ENCODE results near the gene RAB11FIP4. TPM values are rescaled to one million over a fixed set of nuclear protein-coding genes. Genes with fewer than 3 reads are reported as not detected.

The RAB11FIP4 gene
- total RNA-seq, 3 donors from 2014 or later: 9.9 to 11.0 (median 10.8) TPM

DNA sequence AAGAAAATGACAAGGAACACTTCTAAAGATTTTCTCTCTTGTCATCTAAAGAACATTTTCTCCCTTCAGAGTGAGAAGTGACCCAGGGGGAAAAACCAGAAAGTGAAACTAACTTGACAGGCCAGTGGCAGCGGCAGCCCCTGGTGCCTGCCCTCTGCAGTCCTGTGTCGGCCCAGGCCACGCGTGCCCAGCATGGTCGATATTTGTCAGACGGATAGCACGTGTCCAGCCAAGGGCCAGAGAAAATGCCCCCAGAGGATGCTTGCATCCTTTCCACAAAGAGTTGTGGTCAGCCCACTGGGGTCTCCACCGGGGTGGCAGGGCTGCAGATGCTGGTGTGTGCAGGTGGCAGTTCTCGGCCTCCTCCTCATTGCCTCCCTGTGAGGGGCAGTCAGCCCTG lies 176.6 kb downstream of the RAB11FIP4 start:
- Mint-ChIP-seq H3K4me1 (ENCODE audit: low read depth) (no peaks in the 10 kb centered on the region), H3K9me3 (no peaks in the 10 kb centered on the region), H3K4me3 (no peak overlapping the region), H3K36me3 (ENCODE audit: insufficient read depth) (no peaks in the 10 kb centered on the region), H3K27me3 (ENCODE audit: low read depth) (no peaks in the 10 kb centered on the region)
- DNase-seq: no peak
- ATAC-seq: no peak

DNA sequence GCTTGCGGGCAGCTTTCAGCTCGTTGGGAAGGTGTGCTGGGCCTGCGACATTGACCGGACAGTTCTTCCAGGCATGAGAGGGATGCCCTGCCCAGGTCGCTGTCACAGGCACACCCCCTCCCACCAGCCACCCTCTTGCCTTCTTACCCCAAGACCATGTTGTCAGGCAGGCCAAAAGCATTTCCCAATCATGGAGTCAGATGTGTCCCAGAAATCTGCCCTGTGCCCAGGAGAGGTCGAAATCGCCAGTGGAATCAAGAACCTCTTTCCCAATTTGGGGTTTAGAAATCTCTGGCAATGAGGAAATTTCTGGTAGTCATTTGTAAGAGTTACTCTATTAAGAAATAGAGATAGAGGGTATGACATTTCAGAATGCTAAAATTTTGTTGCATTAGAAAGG lies 177.1 kb downstream of the RAB11FIP4 start:
- no peak overlapping the region for H3K4me3 Mint-ChIP-seq
- ATAC-seq (no peak), DNase-seq (no peak)
- no peaks in the 10 kb centered on the region for H3K4me1 Mint-ChIP-seq (ENCODE audit: low read depth)
- no peaks in the 10 kb centered on the region for H3K27me3 Mint-ChIP-seq (ENCODE audit: low read depth)
- H3K9me3 Mint-ChIP-seq: no peaks in the 10 kb centered on the region
- no peaks in the 10 kb centered on the region for H3K36me3 Mint-ChIP-seq (ENCODE audit: insufficient read depth)

DNA sequence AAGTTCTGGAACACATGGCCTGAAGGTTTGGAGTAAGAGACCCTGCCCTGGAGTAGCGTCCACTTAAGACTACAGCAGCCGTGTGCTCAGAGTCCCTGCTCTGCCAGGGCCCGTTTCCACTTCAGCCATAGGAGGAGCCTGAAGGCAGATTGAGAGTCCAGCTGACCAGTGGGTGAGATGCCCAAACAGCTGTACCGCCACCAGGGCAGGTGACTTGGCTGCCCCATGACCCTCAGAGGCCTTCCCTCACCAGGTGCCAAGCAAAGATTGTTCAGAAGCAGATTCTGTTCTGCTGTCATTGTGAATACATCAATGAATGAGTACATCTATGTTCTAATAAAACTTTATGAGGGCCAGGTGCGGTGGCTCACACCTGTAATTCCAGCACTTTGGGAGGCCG lies 178.8 kb downstream of the RAB11FIP4 start:
- Mint-ChIP-seq H3K27me3 (ENCODE audit: low read depth) (no peaks in the 10 kb centered on the region), H3K36me3 (ENCODE audit: insufficient read depth) (no peaks in the 10 kb centered on the region), H3K9me3 (no peaks in the 10 kb centered on the region), H3K4me1 (ENCODE audit: low read depth) (no peaks in the 10 kb centered on the region), H3K4me3 (no peak overlapping the region)
- ATAC-seq (no peak), DNase-seq (no peak)

DNA sequence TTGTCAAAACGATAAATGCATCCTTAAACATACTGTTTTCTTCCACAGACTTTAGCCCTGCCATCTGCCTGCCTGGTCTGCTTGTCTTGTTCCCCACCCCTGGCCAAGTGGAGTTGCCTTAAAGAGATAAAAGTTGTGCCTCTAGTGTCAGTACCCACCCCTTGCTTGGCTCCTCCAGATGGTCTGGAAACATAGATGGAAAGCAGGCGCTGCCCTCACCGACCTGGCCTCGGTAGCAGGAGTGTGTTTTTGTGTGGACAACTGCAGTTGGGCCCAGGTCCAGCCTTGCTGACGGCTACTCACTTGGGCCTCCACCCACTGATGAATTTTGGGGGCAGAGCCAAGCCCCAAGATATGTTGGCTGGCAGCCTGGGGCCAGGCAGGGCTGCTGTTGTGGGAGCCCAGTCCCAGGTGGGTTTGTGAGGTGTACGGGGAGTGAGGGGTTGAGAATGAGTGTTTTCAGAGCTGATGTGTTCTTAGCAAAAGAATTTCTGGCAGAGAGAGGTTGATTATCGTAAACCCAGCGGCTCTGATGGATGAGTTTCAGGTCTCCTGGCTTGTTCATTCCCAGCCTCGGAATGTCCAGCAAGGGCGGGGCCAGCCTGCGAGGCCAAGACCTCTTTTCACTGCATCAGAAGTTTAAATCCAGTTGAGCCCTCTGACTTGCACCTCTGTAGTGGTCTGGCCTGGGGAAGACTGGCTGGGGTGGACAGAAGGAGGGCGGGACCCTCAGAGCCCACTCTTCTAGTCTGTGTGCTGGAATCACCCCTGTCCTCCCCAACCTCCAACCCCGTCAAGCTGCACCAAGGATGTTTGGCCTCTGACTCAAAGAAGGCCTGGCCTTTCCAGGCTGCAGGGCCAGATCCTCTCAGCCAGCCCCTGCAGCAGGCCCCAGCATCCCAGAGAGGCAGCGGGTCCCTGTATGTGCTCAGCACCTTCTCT lies 179.7 kb downstream of the RAB11FIP4 start:
- Mint-ChIP-seq H3K27me3 (ENCODE audit: low read depth) (no peaks in the 10 kb centered on the region), H3K9me3 (no peaks in the 10 kb centered on the region), H3K4me1 (ENCODE audit: low read depth) (no peaks in the 10 kb centered on the region), H3K4me3 (no peak overlapping the region), H3K36me3 (ENCODE audit: insufficient read depth) (no peaks in the 10 kb centered on the region)
- no peak for ATAC-seq
- DNase-seq: no peak

DNA sequence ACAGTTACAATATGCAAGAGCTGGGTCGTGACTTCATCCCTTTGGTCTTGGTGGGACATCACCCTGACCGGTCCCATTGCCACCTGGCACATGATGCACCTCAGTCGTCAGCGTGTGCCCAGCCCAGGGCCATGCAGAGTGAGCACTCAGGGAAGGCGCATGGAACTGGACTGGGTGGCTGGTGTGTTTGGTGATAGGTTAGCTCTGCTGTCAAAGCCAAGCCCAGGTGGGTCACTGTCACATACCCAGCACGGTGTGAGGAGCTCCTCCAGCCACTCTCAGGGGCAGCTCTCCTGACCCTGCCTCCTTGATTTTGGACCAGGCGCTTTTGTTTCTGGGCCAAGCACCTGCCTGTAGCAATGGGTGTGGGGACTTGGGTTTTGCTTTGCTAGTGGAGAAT lies 180.9 kb downstream of the RAB11FIP4 start:
- DNase-seq (no peak), ATAC-seq (no peak)
- H3K36me3 Mint-ChIP-seq (ENCODE audit: insufficient read depth): no peaks in the 10 kb centered on the region
- no peaks in the 10 kb centered on the region for H3K27me3 Mint-ChIP-seq (ENCODE audit: low read depth)
- H3K9me3 Mint-ChIP-seq: no peaks in the 10 kb centered on the region
- H3K4me1 Mint-ChIP-seq (ENCODE audit: low read depth): no peaks in the 10 kb centered on the region
- no peak overlapping the region for H3K4me3 Mint-ChIP-seq

DNA sequence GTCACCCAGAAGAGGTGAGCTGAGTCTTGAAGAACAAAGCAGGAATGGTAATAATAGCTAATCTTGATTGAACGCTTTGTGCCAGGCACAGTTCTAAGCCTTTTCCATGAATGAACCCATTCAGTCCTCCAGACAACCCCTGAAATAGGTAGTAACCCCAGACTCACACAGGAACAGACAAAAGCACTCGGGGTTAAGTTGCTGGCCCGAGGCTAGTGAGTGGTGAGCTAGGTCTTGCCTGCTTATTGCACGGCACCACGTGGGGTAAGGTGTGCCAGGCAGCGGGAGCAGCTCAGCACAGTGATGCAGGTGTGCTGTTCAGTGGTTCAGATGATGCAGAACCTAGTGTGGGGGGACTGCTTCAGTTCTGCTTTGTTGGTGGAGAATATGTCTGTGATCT lies 181.6 kb downstream of the RAB11FIP4 start:
- Mint-ChIP-seq H3K9me3 (no peaks in the 10 kb centered on the region), H3K4me1 (ENCODE audit: low read depth) (no peaks in the 10 kb centered on the region), H3K27me3 (ENCODE audit: low read depth) (no peaks in the 10 kb centered on the region), H3K4me3 (no peak overlapping the region), H3K36me3 (ENCODE audit: insufficient read depth) (no peaks in the 10 kb centered on the region)
- ATAC-seq (no peak), DNase-seq (no peak)

DNA sequence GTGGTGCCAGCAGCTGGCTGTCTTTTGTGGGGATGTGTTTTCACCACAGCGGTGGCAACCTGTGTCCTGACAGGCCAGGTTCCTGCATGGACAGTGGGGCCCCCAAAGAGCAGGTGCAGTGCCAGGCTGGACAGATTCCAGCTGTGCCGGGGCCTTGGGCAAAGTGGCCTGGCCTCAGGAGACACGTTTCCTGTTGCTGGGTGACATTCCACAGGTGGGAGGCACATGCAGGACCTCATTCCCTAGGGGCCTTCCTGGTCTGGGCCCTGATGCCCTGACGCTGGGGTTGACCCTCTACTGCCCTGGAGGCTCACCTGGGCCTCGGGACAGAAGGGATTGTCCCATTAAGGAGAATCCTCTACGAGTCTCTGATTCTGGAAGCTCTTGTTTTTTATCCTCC lies 182.4 kb downstream of the RAB11FIP4 start:
- DNase-seq (no peak), ATAC-seq (no peak)
- no peaks in the 10 kb centered on the region for H3K36me3 Mint-ChIP-seq (ENCODE audit: insufficient read depth)
- H3K4me1 Mint-ChIP-seq (ENCODE audit: low read depth): no peaks in the 10 kb centered on the region
- H3K27me3 Mint-ChIP-seq (ENCODE audit: low read depth): no peaks in the 10 kb centered on the region
- H3K4me3 Mint-ChIP-seq: no peak overlapping the region
- H3K9me3 Mint-ChIP-seq: no peaks in the 10 kb centered on the region

DNA sequence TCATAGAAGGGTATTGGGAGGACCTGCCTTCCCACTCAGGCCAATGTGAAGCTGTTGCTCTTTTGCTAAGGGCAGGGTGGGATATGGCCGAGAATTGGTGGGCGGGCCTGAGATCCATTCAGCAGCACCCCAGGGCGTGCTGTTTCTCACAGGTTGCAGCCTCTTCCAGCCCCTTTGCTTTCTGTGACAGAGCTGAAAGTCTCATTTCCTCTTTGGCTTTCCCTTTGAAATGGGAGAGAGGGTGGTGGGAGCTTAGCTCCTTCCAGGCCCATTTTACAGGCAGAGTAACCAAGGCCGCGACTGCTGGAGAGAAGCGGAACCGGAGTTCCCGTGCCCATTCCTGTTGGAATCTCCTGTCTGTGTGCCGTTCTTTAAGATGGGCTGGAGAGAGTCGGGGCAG lies 183.0 kb downstream of the RAB11FIP4 start:
- ATAC-seq: no peak
- Mint-ChIP-seq H3K4me1 (ENCODE audit: low read depth) (no peaks in the 10 kb centered on the region), H3K27me3 (ENCODE audit: low read depth) (no peaks in the 10 kb centered on the region), H3K4me3 (no peak overlapping the region), H3K36me3 (ENCODE audit: insufficient read depth) (no peaks in the 10 kb centered on the region), H3K9me3 (no peaks in the 10 kb centered on the region)
- DNase-seq: no peak

DNA sequence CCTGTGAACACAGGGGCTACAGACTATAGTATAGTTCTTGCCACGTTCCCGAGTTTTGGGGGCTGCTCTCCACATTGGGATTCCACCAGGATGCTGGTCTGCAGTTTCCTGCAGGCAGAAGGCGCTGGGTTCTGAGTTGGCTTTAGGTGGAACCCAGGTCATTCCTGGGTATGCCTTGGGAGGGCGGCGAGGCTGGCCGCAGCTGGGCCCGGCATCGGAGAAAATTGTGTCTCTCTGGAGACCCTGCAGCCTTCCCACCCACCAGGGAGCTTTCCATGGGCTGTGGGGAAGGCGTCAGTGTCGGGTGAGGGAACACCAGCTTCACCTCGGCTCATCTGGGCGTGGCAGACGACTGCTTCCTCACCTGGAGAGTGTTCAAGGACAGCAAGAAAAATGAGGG lies 183.6 kb downstream of the RAB11FIP4 start:
- no peak for ATAC-seq
- no peaks in the 10 kb centered on the region for H3K27me3 Mint-ChIP-seq (ENCODE audit: low read depth)
- no peak overlapping the region for H3K4me3 Mint-ChIP-seq
- no peaks in the 10 kb centered on the region for H3K9me3 Mint-ChIP-seq
- no peaks in the 10 kb centered on the region for H3K4me1 Mint-ChIP-seq (ENCODE audit: low read depth)
- H3K36me3 Mint-ChIP-seq (ENCODE audit: insufficient read depth): no peaks in the 10 kb centered on the region
- no peak for DNase-seq

DNA sequence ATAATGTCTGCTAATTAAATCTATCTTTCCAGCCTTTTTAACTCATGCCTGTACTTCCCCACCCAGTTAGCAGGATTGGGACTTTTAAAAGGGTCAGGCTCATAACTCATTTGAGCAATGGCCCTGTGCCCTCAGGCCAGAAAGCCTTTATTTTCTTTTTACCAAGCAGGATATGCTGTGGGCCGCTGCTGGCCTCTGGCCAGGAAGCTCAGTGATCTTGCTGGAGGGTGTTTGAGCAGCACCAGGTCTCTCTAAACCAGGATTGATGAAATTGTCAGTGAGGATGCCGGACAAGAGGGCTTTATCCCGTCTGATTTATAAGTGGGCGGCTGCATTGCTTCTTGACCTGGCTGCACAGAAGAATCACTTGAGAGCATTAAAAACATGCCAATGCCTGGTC lies 187.8 kb downstream of the RAB11FIP4 start:
- DNase-seq (no peak), ATAC-seq (no peak)
- H3K4me1 Mint-ChIP-seq (ENCODE audit: low read depth): peaks cover 3% of the 10 kb centered on the region
- H3K9me3 Mint-ChIP-seq: no peaks in the 10 kb centered on the region
- H3K27me3 Mint-ChIP-seq (ENCODE audit: low read depth): no peaks in the 10 kb centered on the region
- no peak overlapping the region for H3K4me3 Mint-ChIP-seq
- H3K36me3 Mint-ChIP-seq (ENCODE audit: insufficient read depth): no peaks in the 10 kb centered on the region

DNA sequence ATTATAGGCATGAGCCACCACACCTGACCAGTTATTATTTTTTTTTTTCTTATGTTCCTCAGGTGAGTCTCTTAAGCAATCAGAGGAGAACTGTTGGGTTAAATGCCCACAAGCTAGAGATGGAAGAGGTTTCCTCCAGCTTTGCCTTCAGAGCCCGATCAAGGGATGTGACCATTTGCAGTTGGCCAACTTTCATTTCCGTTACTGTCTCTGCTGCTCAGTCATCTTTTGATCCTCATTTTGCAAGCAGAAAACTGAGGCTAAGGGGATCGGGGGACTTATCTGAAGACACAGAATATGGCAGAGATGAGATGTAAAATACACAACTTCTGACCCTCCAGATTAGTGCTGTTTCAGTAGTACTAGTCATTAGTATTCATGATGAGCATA lies 188.8 kb downstream of the RAB11FIP4 start:
- Mint-ChIP-seq H3K9me3 (no peaks in the 10 kb centered on the region), H3K4me1 (ENCODE audit: low read depth) (peaks cover 3% of the 10 kb centered on the region), H3K36me3 (ENCODE audit: insufficient read depth) (no peaks in the 10 kb centered on the region), H3K4me3 (no peak overlapping the region), H3K27me3 (ENCODE audit: low read depth) (no peaks in the 10 kb centered on the region)
- DNase-seq (no peak), ATAC-seq (no peak)

DNA sequence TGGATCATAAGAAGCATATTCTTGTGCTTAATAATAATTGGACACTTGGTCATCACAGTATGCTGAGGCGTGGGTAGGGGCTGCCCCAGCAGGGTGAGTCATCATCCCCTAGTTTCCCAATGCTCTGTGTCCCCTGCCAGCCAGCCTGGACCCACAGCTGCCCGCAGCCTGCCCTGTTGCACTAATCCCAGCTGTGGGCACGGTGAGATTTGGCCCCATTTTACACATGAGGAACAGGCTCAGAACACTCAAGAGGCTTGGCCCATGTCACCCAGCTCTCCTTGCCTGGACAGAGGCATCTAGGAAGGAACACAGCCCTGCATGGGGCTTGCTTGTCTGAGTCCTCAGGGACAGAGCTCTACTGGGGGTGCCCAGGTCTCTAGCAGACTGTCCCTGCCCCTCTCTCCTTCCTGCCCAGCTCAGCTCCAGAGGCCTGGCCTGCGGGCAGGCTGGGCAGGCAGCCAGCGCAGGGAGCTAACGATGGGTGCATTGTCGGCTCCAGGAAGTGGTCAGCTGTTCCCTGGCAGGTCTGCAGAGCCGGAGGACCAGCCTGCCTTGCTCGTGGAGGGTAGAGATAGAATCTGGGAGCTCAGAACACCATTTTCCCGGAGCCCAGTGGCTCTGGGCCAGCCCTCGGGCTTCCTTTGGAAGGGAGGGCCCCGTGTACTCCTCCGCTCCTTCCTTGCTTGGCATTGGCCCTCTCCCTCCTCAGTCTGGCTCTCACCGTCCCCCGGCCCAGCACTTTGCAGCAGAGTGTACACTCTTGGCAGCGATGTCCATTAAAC lies 189.4 kb downstream of the RAB11FIP4 start:
- Mint-ChIP-seq H3K9me3 (no peaks in the 10 kb centered on the region), H3K4me3 (no peak overlapping the region), H3K27me3 (ENCODE audit: low read depth) (no peaks in the 10 kb centered on the region), H3K36me3 (ENCODE audit: insufficient read depth) (no peaks in the 10 kb centered on the region), H3K4me1 (ENCODE audit: low read depth) (peaks cover 3% of the 10 kb centered on the region)
- DNase-seq: no peak
- no peak for ATAC-seq

DNA sequence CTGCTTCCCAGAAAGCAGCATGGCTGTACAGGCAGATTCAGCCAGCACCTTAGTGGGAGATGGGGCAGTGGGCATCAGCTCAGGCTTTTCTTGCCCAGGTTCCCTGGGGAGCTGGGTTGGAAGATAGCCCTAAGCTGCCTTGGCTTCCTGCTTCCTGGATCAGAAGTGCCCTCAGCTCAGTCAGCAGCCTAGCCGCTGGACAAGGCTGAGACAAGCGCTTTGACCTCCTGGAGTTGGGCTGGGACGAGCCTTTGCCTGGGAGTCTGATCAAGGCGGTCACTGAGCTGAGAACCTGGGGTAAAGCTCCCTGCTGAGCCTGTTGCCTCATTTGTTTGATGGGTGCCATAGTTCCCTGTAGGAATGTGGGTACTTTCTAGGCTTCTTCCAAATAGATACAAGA lies 190.0 kb downstream of the RAB11FIP4 start:
- no peak for DNase-seq
- H3K9me3 Mint-ChIP-seq: no peaks in the 10 kb centered on the region
- no peak overlapping the region for H3K4me3 Mint-ChIP-seq
- no peaks in the 10 kb centered on the region for H3K27me3 Mint-ChIP-seq (ENCODE audit: low read depth)
- ATAC-seq: no peak
- peaks cover 3% of the 10 kb centered on the region for H3K4me1 Mint-ChIP-seq (ENCODE audit: low read depth)
- H3K36me3 Mint-ChIP-seq (ENCODE audit: insufficient read depth): no peaks in the 10 kb centered on the region

DNA sequence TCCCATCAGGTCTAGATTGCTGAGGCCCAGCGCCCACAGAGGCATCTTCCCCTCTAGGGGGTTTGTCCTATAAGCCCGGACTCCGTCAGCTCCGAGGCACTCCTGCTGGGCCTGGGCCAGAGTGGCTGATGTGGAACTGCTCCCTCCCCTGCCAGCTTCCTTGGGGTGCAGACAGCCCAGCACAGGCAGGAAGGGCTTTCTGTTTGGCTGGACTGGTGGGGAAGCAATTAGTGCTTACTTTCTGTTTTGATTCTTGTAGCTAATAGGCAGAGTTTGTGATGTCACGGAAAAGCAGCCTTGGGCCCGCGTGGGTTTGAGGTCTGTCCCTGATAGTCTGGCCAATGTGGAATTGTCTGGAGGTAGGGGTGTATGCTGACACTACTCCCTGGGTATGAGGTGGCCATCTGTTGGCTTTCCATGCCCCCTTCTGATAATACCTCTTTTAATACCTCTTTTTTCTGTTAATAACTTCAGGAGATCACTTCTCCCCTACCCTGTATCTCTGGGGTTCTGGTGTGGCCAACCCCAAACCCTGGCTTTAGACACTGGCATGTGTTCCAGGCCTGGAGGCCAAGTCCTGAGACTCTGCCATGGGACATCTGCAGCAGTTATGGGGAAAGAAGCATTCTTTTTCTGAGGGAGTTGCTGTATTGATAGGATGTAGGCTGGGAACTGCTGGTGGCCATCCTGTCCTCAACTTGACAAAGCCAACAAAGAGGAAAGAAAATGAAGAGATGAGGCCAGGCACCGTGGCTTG lies 190.9 kb downstream of the RAB11FIP4 start:
- Mint-ChIP-seq H3K27me3 (ENCODE audit: low read depth) (no peaks in the 10 kb centered on the region), H3K36me3 (ENCODE audit: insufficient read depth) (no peaks in the 10 kb centered on the region), H3K4me1 (ENCODE audit: low read depth) (peaks cover 3% of the 10 kb centered on the region), H3K9me3 (no peaks in the 10 kb centered on the region), H3K4me3 (no peak overlapping the region)
- DNase-seq (no peak), ATAC-seq (no peak)

Data from activated T-cell treated with anti-CD3 and anti-CD28 coated beads, Interleukin-2, amount 50 U/mL, for 4 hours (primary cell).